GM23248 (cell line): ENCODE measurements around the gene BMP10.

Source experiments
- EZH2 ChIP-seq: fragments of 200-600 bp; sonication (generic); IDR thresholded peaks from 2 replicates; pipeline ENCODE4 v1.6.1; 2018; ENCODE audit warnings: antibody characterized with exemption, mild to moderate bottlenecking; ENCODE audit not compliant: insufficient read depth, poor library complexity, severe bottlenecking
- EZH2phosphoT487 ChIP-seq: fragments of 200-600 bp; sonication (generic); IDR thresholded peaks from 2 replicates; pipeline ENCODE4 v1.6.1; 2018; ENCODE audit warnings: antibody characterized with exemption, moderate library complexity, mild to moderate bottlenecking, low read depth; ENCODE audit not compliant: insufficient read depth

DNA sequence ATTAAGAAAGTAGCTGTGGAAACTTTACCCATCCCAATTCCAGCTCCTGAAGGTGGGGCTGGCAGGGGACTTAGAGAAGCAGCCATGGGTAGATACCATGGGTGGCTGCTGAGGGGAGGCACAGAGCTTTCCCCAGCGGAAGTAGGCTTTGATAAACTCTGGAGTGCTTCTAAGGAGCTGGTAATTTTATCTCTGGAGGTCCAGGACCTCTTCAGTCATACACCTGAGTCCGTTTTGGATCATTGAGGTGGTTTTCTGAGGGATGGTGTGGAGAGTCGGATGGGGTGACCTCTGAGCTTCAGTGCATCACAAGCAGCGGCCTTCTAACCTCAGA, 36.7 kb upstream of the BMP10 start:
- no peak for TF ChIP-seq EZH2phosphoT487
- no peak for TF ChIP-seq EZH2
